Neural progenitor cell (in vitro differentiated cells): ENCODE measurements around the gene CHRDL2.

Experiments used
- CTCF ChIP-seq: fragments of 200-600 bp; sonication (generic); IDR thresholded peaks from 2 replicates; pipeline ENCODE4 v1.5.1; 2017; ENCODE audit warnings: antibody characterized with exemption, mild to moderate bottlenecking
- EZH2 ChIP-seq: fragments of 200-600 bp; sonication (generic); IDR thresholded peaks from 2 replicates; pipeline ENCODE4 v1.6.1; 2017; ENCODE audit warnings: antibody characterized with exemption, mild to moderate bottlenecking, moderate library complexity
- EZH2phosphoT487 ChIP-seq: fragments of 200-600 bp; sonication (generic); IDR thresholded peaks from 2 replicates; pipeline ENCODE4 v1.6.1; 2017; ENCODE audit warnings: antibody characterized with exemption

- TF ChIP-seq CTCF, result no peak
- no peak for TF ChIP-seq EZH2
- TF ChIP-seq EZH2phosphoT487, result no peak
Observed at GRCh38 chr11:74720596-74721478, 10.4 kb downstream of the CHRDL2 start.
